Sigmoid colon (tissue), 7 donors: Measurements from ENCODE around the gene LEFTY2. TPM values are rescaled to one million over a fixed set of nuclear protein-coding genes. Genes with fewer than 3 reads are reported as not detected.

Experiments
- DNase-seq: peaks from one replicate; pipeline ENCODE4 v3.0.0-alpha.2; 2019
- H3K27ac ChIP-seq, 4 donors: fragments of 200-600 bp; sonication (generic); one replicate each; pipeline ENCODE4 v1.5.1; 2016 to 2019; ENCODE audit warnings: mild to moderate bottlenecking in 1 of 4
- H3K27me3 ChIP-seq, 3 donors: fragments of 200-600 bp; sonication (generic); one replicate each; pipeline ENCODE4 v1.5.1; 2019; ENCODE audit warnings: mild to moderate bottlenecking in 1 of 3
- H3K36me3 ChIP-seq, 4 donors: fragments of 200-600 bp; sonication (generic); one replicate each; pipeline ENCODE4 v1.5.1; 2016 to 2019
- H3K4me1 ChIP-seq, 4 donors: fragments of 200-600 bp; sonication (generic); one replicate each; pipeline ENCODE4 v1.5.1; 2017 to 2019
- H3K4me3 ChIP-seq, 4 donors: fragments of 200-600 bp; sonication (generic); one replicate each; pipeline ENCODE4 v1.5.1; 2017 to 2019; ENCODE audit warnings: mild to moderate bottlenecking in 2 of 4, moderate library complexity in 1 of 4
- H3K9me3 ChIP-seq, 4 donors: fragments of 200-600 bp in 3 of 4; sonication (generic) in 3 of 4; one replicate each; pipeline versions ENCODE4 v1.5.1 to v1.6.1; 2013 to 2019
- CTCF ChIP-seq, 4 experiments: fragments of 450-650 bp in 3 of 4; fragments of 200-600 bp in 1 of 4; IDR thresholded peaks; one replicate each; pipeline ENCODE4 v1.5.1; 2016 to 2019; ENCODE audit warnings: antibody characterized with exemption in 4 of 4, mild to moderate bottlenecking in 3 of 4, moderate library complexity in 2 of 4
- EP300 ChIP-seq, 4 donors: sonication (generic); formaldehyde crosslinking; IDR thresholded peaks; one replicate each; pipeline ENCODE4 v1.6.1; 2017; ENCODE audit warnings: antibody characterized with exemption in 4 of 4
- POLR2A ChIP-seq, 2 donors: fragments of 450-650 bp; IDR thresholded peaks; one replicate each; pipeline ENCODE4 v1.6.1; 2016; ENCODE audit warnings: antibody characterized with exemption in 2 of 2, mild to moderate bottlenecking in 2 of 2, moderate library complexity in 2 of 2
- POLR2AphosphoS5 ChIP-seq, 4 donors: sonication (generic); formaldehyde crosslinking; IDR thresholded peaks; one replicate each; pipeline ENCODE4 v1.6.1; 2017; ENCODE audit warnings: antibody characterized with exemption in 4 of 4
- WGBS, 2 donors: extraction: QIAGEN DNeasy Blood & Tissue Kit; methylation state at CpG; one replicate each; pipeline ENCODE4 v1.1.7; 2013; 5-methylcytosine and 5-hydroxymethylcytosine counted together
- intact Hi-C: fragments of 100-400 bp; cut with DNase I; formaldehyde crosslinking; loops from one replicate; pipeline ENCODE4 v1.15.1; 2023
- polyA plus RNA-seq, 3 donors: library from polyadenylated mRNA; stranded (reverse); fragments of 200-250 nt; gene quantifications; one replicate each; pipeline ENCODE4 v1.2.3, GENCODE V29; 2013
- total RNA-seq, 4 donors: library from RNA; depleted of rRNA; stranded (reverse); fragments of >200 nt; gene quantifications; one replicate each; pipeline ENCODE4 v1.1.0, GENCODE V29; 2016
- donor health status: healthy with polysubstance abuse.
- donor health status: Bipolar disorder and iron deficiency.
- donor health status: healthy.

LEFTY2 gene
- total and polyA plus RNA-seq, 7 donors: 0.71 to 15.6 (median 3.0) TPM; not detected in 3

- Histone ChIP-seq H3K27ac (no peak overlapping the region), H3K4me1 (peaks cover 0 to 18% (median 15%) of the 10 kb centered on the region in 4 donors), H3K27me3 (no peaks in the 10 kb centered on the region), H3K9me3 (no peaks in the 10 kb centered on the region), H3K4me3 (no peak overlapping the region), H3K36me3 (no peaks in the 10 kb centered on the region)
- intact Hi-C loops: no loop called here
- no peak for DNase-seq
- TF ChIP-seq EP300 (IDR thresholded peaks at IDR 0.05) (no peak), POLR2AphosphoS5 (IDR thresholded peaks at IDR 0.05) (no peak), CTCF (IDR thresholded peaks at IDR 0.05) (no peak), POLR2A (IDR thresholded peaks at IDR 0.05) (no peak)
- WGBS, 2 donors: 79 to 80% methylated on average over 4 of the region's 4 CpGs
Observed at GRCh38 chr1:225945564-225945963, 4.5 kb upstream of the LEFTY2 start.

GRCh38 chr1:225944951-225945350, 3.9 kb upstream of the LEFTY2 start:
- Histone ChIP-seq H3K27me3 (no peaks in the 10 kb centered on the region), H3K4me1 (peaks cover 0 to 21% (median 17%) of the 10 kb centered on the region in 4 donors), H3K9me3 (no peaks in the 10 kb centered on the region), H3K36me3 (no peaks in the 10 kb centered on the region), H3K27ac (no peak overlapping the region), H3K4me3 (no peak overlapping the region)
- intact Hi-C loops: no loop called here
- 65 to 77% methylated on average over 7 of the region's 7 CpGs for WGBS, 2 donors
- TF ChIP-seq POLR2AphosphoS5 (IDR thresholded peaks at IDR 0.05): no peak
- TF ChIP-seq POLR2A (IDR thresholded peaks at IDR 0.05): no peak
- no peak for TF ChIP-seq EP300 (IDR thresholded peaks at IDR 0.05)
- no peak for TF ChIP-seq CTCF (IDR thresholded peaks at IDR 0.05)
- no peak for DNase-seq

GRCh38 chr1:225944387-225944786, 3.4 kb upstream of the LEFTY2 start:
- intact Hi-C loops: no loop called here
- Histone ChIP-seq H3K9me3 (no peaks in the 10 kb centered on the region), H3K27ac (no peak overlapping the region), H3K36me3 (no peaks in the 10 kb centered on the region), H3K4me3 (no peak overlapping the region), H3K27me3 (no peaks in the 10 kb centered on the region), H3K4me1 (peaks cover 0 to 27% (median 17%) of the 10 kb centered on the region in 4 donors)
- DNase-seq: no peak
- TF ChIP-seq POLR2AphosphoS5 (IDR thresholded peaks at IDR 0.05): no peak
- no peak for TF ChIP-seq CTCF (IDR thresholded peaks at IDR 0.05)
- no peak for TF ChIP-seq POLR2A (IDR thresholded peaks at IDR 0.05)
- no peak for TF ChIP-seq EP300 (IDR thresholded peaks at IDR 0.05)
- 91 to 93% methylated on average over 2 of the region's 2 CpGs for WGBS, 2 donors

- H3K4me3 ChIP-seq: no peak overlapping the region
- WGBS, 2 donors: 87 to 88% methylated on average over 4 of the region's 4 CpGs
- peaks cover 0 to 27% (median 17%) of the 10 kb centered on the region in 4 donors for H3K4me1 ChIP-seq
- intact Hi-C loops: no loop called here
- H3K9me3 ChIP-seq: no peaks in the 10 kb centered on the region
- H3K36me3 ChIP-seq: no peaks in the 10 kb centered on the region
- H3K27ac ChIP-seq: no peak overlapping the region
- no peaks in the 10 kb centered on the region for H3K27me3 ChIP-seq
- TF ChIP-seq POLR2AphosphoS5 (IDR thresholded peaks at IDR 0.05): no peak
- TF ChIP-seq EP300 (IDR thresholded peaks at IDR 0.05): no peak
- DNase-seq: no peak
Observed at GRCh38 chr1:225943582-225943981, 2.6 kb upstream of the LEFTY2 start.

GRCh38 chr1:225942574-225942973, 1.6 kb upstream of the LEFTY2 start:
- TF ChIP-seq CTCF (IDR thresholded peaks at IDR 0.05) (no peak), POLR2AphosphoS5 (IDR thresholded peaks at IDR 0.05) (no peak), EP300 (IDR thresholded peaks at IDR 0.05) (no peak), POLR2A (IDR thresholded peaks at IDR 0.05) (no peak)
- Histone ChIP-seq H3K27ac (no peak overlapping the region), H3K4me3 (no peak overlapping the region), H3K36me3 (no peaks in the 10 kb centered on the region), H3K27me3 (no peaks in the 10 kb centered on the region), H3K4me1 (peaks cover 0 to 27% (median 17%) of the 10 kb centered on the region in 4 donors), H3K9me3 (no peaks in the 10 kb centered on the region)
- no peak for DNase-seq
- intact Hi-C loops: no loop called here
- WGBS, 2 donors: 61 to 62% methylated on average over 7 of the region's 7 CpGs
